Endodermal cell (in vitro differentiated cells): Measurements from ENCODE around the gene ZSWIM6. TPM values are rescaled to one million over a fixed set of nuclear protein-coding genes. Genes with fewer than 3 reads are reported as not detected.
A peak's percentile ranks its signal among the peaks of the same experiment; 100 is the strongest.

Source experiments
- DNase-seq: peaks from one replicate; pipeline ENCODE4 v3.0.0-alpha.2; 2017
- H3K27ac ChIP-seq: 2 replicates; pipeline ENCODE4 v1.5.1; 2013; ENCODE audit warnings: mild to moderate bottlenecking, low read depth, low read length, moderate library complexity
- H3K27me3 ChIP-seq: 2 replicates; pipeline ENCODE4 v1.6.1; 2013; ENCODE audit warnings: mild to moderate bottlenecking, low read length, moderate library complexity; ENCODE audit not compliant: insufficient read depth, control insufficient read depth, poor library complexity, severe bottlenecking
- H3K36me3 ChIP-seq: 2 replicates; pipeline ENCODE4 v1.7.0; 2013; ENCODE audit warnings: mild to moderate bottlenecking, low read length, moderate library complexity; ENCODE audit not compliant: control insufficient read depth, insufficient read depth
- H3K4me1 ChIP-seq: one replicate; pipeline ENCODE4 v1.7.0; 2013; ENCODE audit warnings: low read length; ENCODE audit not compliant: control insufficient read depth, insufficient read depth
- H3K4me3 ChIP-seq: 2 replicates; pipeline ENCODE4 v1.5.1; 2013; ENCODE audit warnings: mild to moderate bottlenecking, low read length, moderate library complexity
- H3K9ac ChIP-seq: 2 replicates; pipeline ENCODE4 v1.6.1; 2013; ENCODE audit warnings: mild to moderate bottlenecking, low read length, moderate library complexity; ENCODE audit not compliant: poor library complexity, severe bottlenecking; ENCODE audit errors: extremely low read depth
- H3K9me3 ChIP-seq: 2 replicates; pipeline ENCODE4 v1.6.1; 2013; ENCODE audit warnings: mild to moderate bottlenecking, low read length, moderate library complexity; ENCODE audit not compliant: control insufficient read depth
- H3K27ac Mint-ChIP-seq: 2 replicates; pipeline ENCODE4 v1.8.0; 2020; ENCODE audit warnings: mixed read lengths
- H3K27me3 Mint-ChIP-seq: 2 replicates; pipeline ENCODE4 v1.8.0; 2021; ENCODE audit warnings: mild to moderate bottlenecking, mixed read lengths; ENCODE audit not compliant: insufficient read depth
- H3K36me3 Mint-ChIP-seq: 2 replicates; pipeline ENCODE4 v1.8.0; 2020; ENCODE audit warnings: low read depth, mixed read lengths
- H3K4me1 Mint-ChIP-seq: 2 replicates; pipeline ENCODE4 v1.8.0; 2020; ENCODE audit warnings: mixed read lengths
- H3K4me3 Mint-ChIP-seq: 2 replicates; pipeline ENCODE4 v1.8.0; 2020; ENCODE audit warnings: mild to moderate bottlenecking, moderate library complexity, mixed read lengths
- H3K9me3 Mint-ChIP-seq: 2 replicates; pipeline ENCODE4 v1.8.0; 2020; ENCODE audit warnings: mild to moderate bottlenecking, mixed read lengths
- CTCF ChIP-seq: fragments of 200-600 bp; sonication (generic); conservative IDR thresholded peaks from 2 replicates; pipeline ENCODE4 v1.5.0; 2021; ENCODE audit warnings: antibody characterized with exemption, mild to moderate bottlenecking
- WGBS, 2 experiments: methylation state at CpG; one replicate each; pipeline versions ENCODE4 v1.1.5 to v1.1.7; 2013; ENCODE audit warnings: missing lambda C conversion rate in 2 of 2, mixed read lengths in 1 of 2; ENCODE audit not compliant: insufficient coverage in 1 of 2, insufficient read length in 1 of 2; 5-methylcytosine and 5-hydroxymethylcytosine counted together
- total RNA-seq, 2 donors: library from RNA; stranded (reverse); fragmentation: NEBNext Ultra II Directional in 1 of 2; extraction: Animal tissue kit (Norgen Biotek cat#: 25700) in 1 of 2; gene quantifications; 2 replicates in 1 of 2; 3 replicates in 1 of 2; pipeline ENCODE4 v1.2.1, GENCODE V29; 2021

Gene ZSWIM6
- total RNA-seq, 2 donors from 2014 or later: 18.1 to 18.8 TPM

GRCh38 chr5:61333321-61333953 lies 1.4 kb downstream of the ZSWIM6 start:
- Histone ChIP-seq H3K27ac (peak overlapping the region; percentile 92), H3K9me3 (no peaks in the 10 kb centered on the region), H3K4me3 (peak overlapping the region; percentile 88), H3K36me3 (peaks cover 6% of the 10 kb centered on the region), H3K9ac (peak overlapping the region; percentile 73), H3K4me1 (peaks cover 7% of the 10 kb centered on the region), H3K27me3 (peaks cover 16% of the 10 kb centered on the region)
- Mint-ChIP-seq H3K27me3 (peaks cover 36% of the 10 kb centered on the region), H3K9me3 (no peaks in the 10 kb centered on the region), H3K4me1 (peaks cover 36% of the 10 kb centered on the region), H3K36me3 (peaks cover 12% of the 10 kb centered on the region), H3K4me3 (peak overlapping the region; percentile 75), H3K27ac (no peak overlapping the region)
- peak; percentile 66 for DNase-seq
- WGBS, 2 experiments: 0% methylated on average over 3 to 70 of the region's 75 CpGs
- TF ChIP-seq CTCF: no peak

- H3K27me3 ChIP-seq: peaks cover 8% of the 10 kb centered on the region
- H3K36me3 Mint-ChIP-seq: peaks cover 12% of the 10 kb centered on the region
- no peak for DNase-seq
- no peak overlapping the region for H3K27ac Mint-ChIP-seq
- peak overlapping the region; percentile 88 for H3K4me3 ChIP-seq
- peaks cover 29% of the 10 kb centered on the region for H3K27me3 Mint-ChIP-seq
- TF ChIP-seq CTCF: no peak
- 6% methylated on average over 17 of the region's 17 CpGs; no CpG with 5 or more reads in 1 of the 2 experiments for WGBS, 2 experiments
- no peaks in the 10 kb centered on the region for H3K9me3 Mint-ChIP-seq
- H3K4me3 Mint-ChIP-seq: peak overlapping the region; percentile 75
- H3K9me3 ChIP-seq: no peaks in the 10 kb centered on the region
- peaks cover 6% of the 10 kb centered on the region for H3K36me3 ChIP-seq
- H3K9ac ChIP-seq: peak overlapping the region; percentile 73
- H3K4me1 ChIP-seq: peaks cover 2% of the 10 kb centered on the region
- peak overlapping the region; percentile 92 for H3K27ac ChIP-seq
- H3K4me1 Mint-ChIP-seq: peaks cover 29% of the 10 kb centered on the region
Observed at GRCh38 chr5:61333954-61334867, 2.2 kb downstream of the ZSWIM6 start.

GRCh38 chr5:61334868-61335615 lies 3.0 kb downstream of the ZSWIM6 start:
- no peaks in the 10 kb centered on the region for H3K9me3 Mint-ChIP-seq

More at GRCh38 chr5:61334868-61335615, 3.0 kb downstream of the ZSWIM6 start:
- Histone ChIP-seq H3K27me3 (no peaks in the 10 kb centered on the region), H3K27ac (no peak overlapping the region), H3K9me3 (no peaks in the 10 kb centered on the region), H3K36me3 (peaks cover 6% of the 10 kb centered on the region), H3K4me1 (peaks cover 2% of the 10 kb centered on the region), H3K4me3 (peak overlapping the region; percentile 88), H3K9ac (no peak overlapping the region)
- Mint-ChIP-seq H3K27ac (no peak overlapping the region), H3K4me3 (peak overlapping the region; percentile 75), H3K27me3 (peaks cover 20% of the 10 kb centered on the region), H3K4me1 (peaks cover 24% of the 10 kb centered on the region), H3K36me3 (peaks cover 12% of the 10 kb centered on the region)
- DNase-seq: peak; percentile 48
- TF ChIP-seq CTCF: no peak
- WGBS, 2 experiments: 55 to 66% methylated on average over 6 to 10 of the region's 10 CpGs
